ENCODE measurements around the gene GAS7. TPM values are rescaled to one million over a fixed set of nuclear protein-coding genes. Genes with fewer than 3 reads are reported as not detected.

GAS7 gene
- total RNA-seq, 1 donor from 2014 or later: 2.9 TPM

DNA sequence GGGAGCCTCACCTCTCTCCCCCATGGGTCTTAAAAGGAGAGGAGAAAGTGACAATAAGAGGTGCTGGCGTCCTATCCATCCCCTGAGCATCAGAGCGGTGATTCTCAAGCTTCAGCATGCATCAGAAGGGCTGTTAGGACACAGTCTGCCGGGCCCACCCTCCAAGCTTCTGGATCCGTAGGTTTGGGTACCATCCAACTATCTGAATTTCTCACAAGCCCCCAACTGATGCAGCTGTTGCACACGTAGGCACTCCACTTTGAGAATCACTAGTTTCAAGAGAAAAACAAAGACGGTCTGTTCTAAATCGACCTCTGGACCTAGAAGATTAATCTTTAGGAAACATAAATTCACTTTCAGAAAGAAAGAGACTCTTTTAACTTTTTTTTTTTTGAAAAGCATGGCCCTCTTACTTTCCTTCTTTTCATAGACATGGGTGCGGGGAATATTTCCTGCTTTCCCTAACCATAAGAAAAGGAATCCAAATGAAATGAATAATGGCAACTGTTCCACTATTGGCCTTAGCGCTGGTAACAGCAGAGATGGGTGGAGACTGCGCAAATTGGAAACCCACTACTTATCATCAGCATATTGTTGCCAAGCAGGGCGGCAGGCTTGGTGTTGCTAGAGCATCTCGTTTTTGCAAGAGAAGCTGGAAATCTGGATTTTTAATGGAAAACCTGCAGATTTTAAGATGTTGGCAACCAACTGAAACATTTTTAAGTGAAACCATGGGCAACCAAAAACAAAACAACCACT is 144.4 kb downstream of the GAS7 start:
- Histone ChIP-seq H3K27me3 (no peaks in the 10 kb centered on the region), H2AFZ (replicated peaks) (no peak overlapping the region), H3K4me2 (no peak overlapping the region), H4K20me1 (ENCODE audit: low read depth) (no peaks in the 10 kb centered on the region), H3K27ac (no peak overlapping the region), H3K4me1 (no peaks in the 10 kb centered on the region), H3K9ac (no peak overlapping the region), H3F3A (ENCODE audit: low read depth) (no peaks in the 10 kb centered on the region), H3K9me3 (ENCODE audit: low read depth) (no peaks in the 10 kb centered on the region), H3K79me2 (ENCODE audit: low read depth) (no peaks in the 10 kb centered on the region), H3K36me3 (no peaks in the 10 kb centered on the region), H3K4me3 (no peak overlapping the region)
- TF ChIP-seq EZH2phosphoT487 (IDR thresholded peaks at IDR 0.05): no peak
- TF ChIP-seq EZH2 (IDR thresholded peaks at IDR 0.05): no peak
- TF ChIP-seq, protein P1, sequence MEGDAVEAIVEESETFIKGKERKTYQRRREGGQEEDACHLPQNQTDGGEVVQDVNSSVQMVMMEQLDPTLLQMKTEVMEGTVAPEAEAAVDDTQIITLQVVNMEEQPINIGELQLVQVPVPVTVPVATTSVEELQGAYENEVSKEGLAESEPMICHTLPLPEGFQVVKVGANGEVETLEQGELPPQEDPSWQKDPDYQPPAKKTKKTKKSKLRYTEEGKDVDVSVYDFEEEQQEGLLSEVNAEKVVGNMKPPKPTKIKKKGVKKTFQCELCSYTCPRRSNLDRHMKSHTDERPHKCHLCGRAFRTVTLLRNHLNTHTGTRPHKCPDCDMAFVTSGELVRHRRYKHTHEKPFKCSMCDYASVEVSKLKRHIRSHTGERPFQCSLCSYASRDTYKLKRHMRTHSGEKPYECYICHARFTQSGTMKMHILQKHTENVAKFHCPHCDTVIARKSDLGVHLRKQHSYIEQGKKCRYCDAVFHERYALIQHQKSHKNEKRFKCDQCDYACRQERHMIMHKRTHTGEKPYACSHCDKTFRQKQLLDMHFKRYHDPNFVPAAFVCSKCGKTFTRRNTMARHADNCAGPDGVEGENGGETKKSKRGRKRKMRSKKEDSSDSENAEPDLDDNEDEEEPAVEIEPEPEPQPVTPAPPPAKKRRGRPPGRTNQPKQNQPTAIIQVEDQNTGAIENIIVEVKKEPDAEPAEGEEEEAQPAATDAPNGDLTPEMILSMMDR (IDR thresholded peaks at IDR 0.05): no peak
- no peak overlapping the region for H3K4me3 Mint-ChIP-seq
- DNase-seq (ENCODE audit: low spot score): no peak
- H3K9me3 Mint-ChIP-seq: peaks cover 3% of the 10 kb centered on the region
- peaks cover 8% of the 10 kb centered on the region for H3K4me1 Mint-ChIP-seq
- no peaks in the 10 kb centered on the region for H3K36me3 Mint-ChIP-seq
- no peak overlapping the region for H3K27ac Mint-ChIP-seq
- H3K27me3 Mint-ChIP-seq (ENCODE audit: insufficient read depth, low read depth): peaks cover 3% of the 10 kb centered on the region

DNA sequence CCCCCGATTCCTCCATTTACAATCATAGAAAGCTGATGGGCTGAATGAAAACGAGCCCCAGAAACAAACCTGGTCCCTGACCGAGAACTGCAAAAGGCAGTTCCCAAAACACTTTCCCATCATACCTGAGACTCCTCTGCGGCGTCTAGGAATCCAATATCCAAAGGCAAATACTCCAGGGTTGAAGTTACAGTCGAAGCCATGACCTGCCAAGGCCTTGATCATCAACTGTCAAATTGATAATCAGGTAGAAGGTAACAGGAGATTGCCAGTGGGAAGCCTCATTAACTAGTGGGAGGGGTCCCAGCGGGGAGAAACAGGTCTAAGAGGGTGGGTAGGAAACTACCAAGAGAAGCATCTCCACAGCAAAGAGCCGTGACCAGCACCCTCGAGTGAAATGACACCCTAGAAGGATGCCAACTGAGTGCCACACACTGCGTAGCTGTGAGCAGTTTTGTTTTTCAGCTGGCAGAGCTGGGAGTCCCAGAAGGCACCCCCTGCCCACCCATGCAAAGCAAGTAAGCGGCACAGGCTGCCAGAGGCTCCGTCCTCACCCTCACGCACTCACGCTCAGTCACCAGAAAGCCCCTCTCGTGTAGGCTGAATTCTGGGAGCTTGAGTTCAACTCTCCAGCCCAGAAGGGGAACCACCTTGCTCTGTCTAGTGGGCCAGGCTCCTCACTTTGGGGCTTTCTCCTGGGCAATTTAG is 146.1 kb downstream of the GAS7 start:
- H3K27ac ChIP-seq: no peak overlapping the region
- Mint-ChIP-seq H3K36me3 (no peaks in the 10 kb centered on the region), H3K27me3 (ENCODE audit: insufficient read depth, low read depth) (peaks cover 4% of the 10 kb centered on the region), H3K4me3 (no peak overlapping the region), H3K4me1 (peaks cover 7% of the 10 kb centered on the region), H3K9me3 (no peaks in the 10 kb centered on the region), H3K27ac (no peak overlapping the region)
- DNase-seq (ENCODE audit: low spot score): no peak
- no peak overlapping the region for H3K9ac ChIP-seq
- H3K9me3 ChIP-seq (ENCODE audit: low read depth): no peaks in the 10 kb centered on the region
- no peak overlapping the region for H2AFZ ChIP-seq (replicated peaks)
- no peaks in the 10 kb centered on the region for H3K4me1 ChIP-seq
- no peaks in the 10 kb centered on the region for H3K27me3 ChIP-seq
- H3F3A ChIP-seq (ENCODE audit: low read depth): no peaks in the 10 kb centered on the region
- no peaks in the 10 kb centered on the region for H3K36me3 ChIP-seq
- H3K79me2 ChIP-seq (ENCODE audit: low read depth): no peaks in the 10 kb centered on the region
- H3K4me2 ChIP-seq: no peak overlapping the region
- H4K20me1 ChIP-seq (ENCODE audit: low read depth): no peaks in the 10 kb centered on the region
- H3K4me3 ChIP-seq: no peak overlapping the region
- TF ChIP-seq, protein P1 (IDR thresholded peaks at IDR 0.05): no peak
- TF ChIP-seq EZH2phosphoT487 (IDR thresholded peaks at IDR 0.05) (no peak), EZH2 (IDR thresholded peaks at IDR 0.05) (no peak)

DNA sequence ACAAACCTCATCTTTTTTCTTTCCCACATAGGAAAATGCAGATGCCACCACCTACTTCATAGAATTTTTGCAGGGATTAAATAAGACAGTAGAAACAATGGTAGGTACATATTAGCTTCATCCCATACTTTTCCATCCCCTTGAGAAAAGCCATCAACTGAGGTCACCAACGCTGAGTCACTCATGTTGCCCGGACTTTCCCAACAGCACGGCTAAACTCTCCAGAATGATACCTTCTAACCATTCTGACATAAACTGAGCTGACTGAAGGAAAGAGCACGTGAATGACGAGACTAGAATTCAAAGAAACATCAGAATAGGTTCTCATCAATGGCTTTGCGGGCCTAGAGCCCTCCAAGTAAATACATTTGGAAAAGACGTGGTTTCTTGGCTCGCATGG is 147.3 kb downstream of the GAS7 start:
- H3K4me3 Mint-ChIP-seq: no peak overlapping the region
- H3K27me3 Mint-ChIP-seq (ENCODE audit: insufficient read depth, low read depth): peaks cover 4% of the 10 kb centered on the region
- Histone ChIP-seq H3K27me3 (no peaks in the 10 kb centered on the region), H3K27ac (no peak overlapping the region), H3K9me3 (ENCODE audit: low read depth) (no peaks in the 10 kb centered on the region), H4K20me1 (ENCODE audit: low read depth) (no peaks in the 10 kb centered on the region), H3K79me2 (ENCODE audit: low read depth) (no peaks in the 10 kb centered on the region), H3K9ac (no peak overlapping the region), H3K4me1 (no peaks in the 10 kb centered on the region), H3K4me3 (no peak overlapping the region), H3K36me3 (no peaks in the 10 kb centered on the region), H2AFZ (replicated peaks) (no peak overlapping the region), H3K4me2 (no peak overlapping the region), H3F3A (ENCODE audit: low read depth) (no peaks in the 10 kb centered on the region)
- H3K27ac Mint-ChIP-seq: no peak overlapping the region
- TF ChIP-seq, protein P1 (IDR thresholded peaks at IDR 0.05): no peak
- TF ChIP-seq EZH2 (IDR thresholded peaks at IDR 0.05) (no peak), EZH2phosphoT487 (IDR thresholded peaks at IDR 0.05) (no peak)
- no peaks in the 10 kb centered on the region for H3K36me3 Mint-ChIP-seq
- no peaks in the 10 kb centered on the region for H3K9me3 Mint-ChIP-seq
- no peak for DNase-seq (ENCODE audit: low spot score)
- peaks cover 7% of the 10 kb centered on the region for H3K4me1 Mint-ChIP-seq
